Mesenchymal stem cell (in vitro differentiated cells and primary cell): ENCODE results near the gene CAMTA1.

Experiments
- DNase-seq: peaks from one replicate; pipeline ENCODE4 v3.0.0-alpha.2; 2013
- H2AFZ ChIP-seq: one replicate; pipeline ENCODE4 v1.6.1; 2013; ENCODE audit warnings: low read depth, mild to moderate bottlenecking, control low read depth, inconsistent platforms, low read length, moderate library complexity
- H2AK5ac ChIP-seq: 2 replicates; pipeline ENCODE4 v1.6.1; 2013; ENCODE audit warnings: low read length, moderate library complexity, mild to moderate bottlenecking, inconsistent platforms; ENCODE audit not compliant: severe bottlenecking
- H2BK120ac ChIP-seq: one replicate; pipeline ENCODE4 v1.6.1; 2013; ENCODE audit warnings: low read depth, mild to moderate bottlenecking, inconsistent platforms, low read length, moderate library complexity
- H2BK12ac ChIP-seq, 2 experiments: one replicate each; pipeline ENCODE4 v1.6.1; 2013; ENCODE audit warnings: inconsistent platforms in 2 of 2, low read length in 2 of 2, mild to moderate bottlenecking in 2 of 2, moderate library complexity in 2 of 2, control low read depth in 1 of 2
- H2BK15ac ChIP-seq: one replicate; pipeline ENCODE4 v1.6.1; 2013; ENCODE audit warnings: mild to moderate bottlenecking, low read depth, inconsistent platforms; ENCODE audit not compliant: poor library complexity, severe bottlenecking
- H2BK5ac ChIP-seq: 2 replicates; pipeline ENCODE4 v1.6.1; 2013; ENCODE audit warnings: low read depth, mild to moderate bottlenecking, low read length, control low read depth, inconsistent platforms; ENCODE audit not compliant: poor library complexity, severe bottlenecking
- H3K14ac ChIP-seq, 2 experiments: one replicate each; pipeline ENCODE4 v1.6.1; 2013; ENCODE audit warnings: inconsistent platforms in 2 of 2, low read length in 2 of 2, control low read depth in 1 of 2, mild to moderate bottlenecking in 1 of 2, moderate library complexity in 1 of 2
- H3K18ac ChIP-seq, 2 experiments: one replicate each; pipeline ENCODE4 v1.6.1; 2013; ENCODE audit warnings: inconsistent platforms in 2 of 2, low read length in 2 of 2, control low read depth in 1 of 2, low read depth in 1 of 2, mild to moderate bottlenecking in 1 of 2
- H3K23ac ChIP-seq, 2 experiments: one replicate each; pipeline ENCODE4 v1.6.1; 2013; ENCODE audit warnings: inconsistent platforms in 2 of 2, low read length in 2 of 2, mild to moderate bottlenecking in 2 of 2, moderate library complexity in 2 of 2, control low read depth in 1 of 2
- H3K27ac ChIP-seq: 2 replicates; pipeline ENCODE4 v1.5.1; 2013; ENCODE audit warnings: mild to moderate bottlenecking, moderate library complexity, low read length, control low read depth, inconsistent platforms; ENCODE audit not compliant: poor library complexity, severe bottlenecking
- H3K27me3 ChIP-seq, 2 experiments: 2 replicates each; pipeline versions ENCODE4 v1.6.1 to v1.7.0; 2013; ENCODE audit warnings: low read length in 2 of 2, mild to moderate bottlenecking in 2 of 2, moderate library complexity in 2 of 2, control low read depth in 1 of 2, inconsistent platforms in 1 of 2; ENCODE audit not compliant: control insufficient read depth in 1 of 2, insufficient read depth in 1 of 2
- H3K36me3 ChIP-seq, 2 experiments: 2 replicates each; pipeline versions ENCODE4 v1.6.1 to v1.7.0; 2013; ENCODE audit warnings: low read length in 2 of 2, control low read depth in 1 of 2, inconsistent platforms in 1 of 2, low read depth in 1 of 2, mild to moderate bottlenecking in 1 of 2; ENCODE audit not compliant: insufficient read depth in 2 of 2, control insufficient read depth in 1 of 2
- H3K4ac ChIP-seq, 2 experiments: one replicate each; pipeline ENCODE4 v1.6.1; 2013; ENCODE audit warnings: inconsistent platforms in 2 of 2, low read length in 2 of 2, mild to moderate bottlenecking in 2 of 2, moderate library complexity in 2 of 2, control low read depth in 1 of 2, low read depth in 1 of 2
- H3K4me1 ChIP-seq: 2 replicates; pipeline ENCODE4 v1.6.1; 2013; ENCODE audit warnings: low read depth, low read length, control low read depth; ENCODE audit not compliant: control insufficient read depth, insufficient read depth
- H3K4me2 ChIP-seq: 2 replicates; pipeline ENCODE4 v1.6.1; 2013; ENCODE audit warnings: low read length, mild to moderate bottlenecking, inconsistent platforms; ENCODE audit not compliant: poor library complexity, severe bottlenecking
- H3K4me3 ChIP-seq, 2 experiments: 2 replicates each; pipeline versions ENCODE4 v1.5.1 to v1.7.0; 2013; ENCODE audit warnings: low read length in 2 of 2, mild to moderate bottlenecking in 2 of 2, control low read depth in 1 of 2, low read depth in 1 of 2; ENCODE audit not compliant: insufficient read depth in 1 of 2
- H3K79me1 ChIP-seq: replicated peaks from 2 replicates; pipeline ENCODE4 v1.6.1; 2013; ENCODE audit warnings: mild to moderate bottlenecking, control low read depth, low read length, inconsistent platforms; ENCODE audit not compliant: poor library complexity, severe bottlenecking
- H3K9ac ChIP-seq: 2 replicates; pipeline ENCODE4 v1.7.0; 2013; ENCODE audit warnings: mild to moderate bottlenecking, low read length, moderate library complexity
- H3K9me3 ChIP-seq: 2 replicates; pipeline ENCODE4 v1.7.0; 2013; ENCODE audit warnings: mild to moderate bottlenecking, low read length; ENCODE audit not compliant: control insufficient read depth
- H4K8ac ChIP-seq: one replicate; pipeline ENCODE4 v1.6.1; 2013; ENCODE audit warnings: inconsistent platforms, mild to moderate bottlenecking, low read length, moderate library complexity
- H4K91ac ChIP-seq: one replicate; pipeline ENCODE4 v1.6.1; 2013; ENCODE audit warnings: mild to moderate bottlenecking, low read length, inconsistent platforms
- WGBS: methylation state at CpG from one replicate; pipeline ENCODE4 v1.1.7; 2013; ENCODE audit warnings: mixed read lengths; 5-methylcytosine and 5-hydroxymethylcytosine counted together

CAMTA1 gene

DNA sequence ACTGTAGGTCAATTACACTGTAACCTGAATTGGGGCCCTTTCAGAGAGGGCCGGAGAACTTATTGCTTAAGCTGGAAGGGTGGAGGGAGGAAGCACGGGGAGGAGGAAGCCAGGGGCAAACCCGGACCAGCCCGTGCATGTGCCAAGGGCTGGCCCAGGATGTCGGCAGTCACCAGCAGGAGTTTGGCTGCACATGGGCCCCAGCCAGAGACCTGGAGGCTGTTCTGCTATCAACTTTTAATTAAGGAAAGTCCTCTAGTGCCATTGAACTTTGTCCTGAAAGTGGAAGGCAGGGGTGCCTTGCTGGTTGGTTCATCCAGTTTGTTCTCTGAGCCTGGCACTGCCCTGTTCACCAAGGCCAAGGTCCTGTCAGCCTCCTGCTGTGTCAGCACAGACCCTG, 785.1 kb downstream of the CAMTA1 start:
- WGBS = 90% methylated on average over 5 of the region's 5 CpGs
- H2BK15ac ChIP-seq = no peak overlapping the region
- no peak overlapping the region for H3K4me2 ChIP-seq

DNA sequence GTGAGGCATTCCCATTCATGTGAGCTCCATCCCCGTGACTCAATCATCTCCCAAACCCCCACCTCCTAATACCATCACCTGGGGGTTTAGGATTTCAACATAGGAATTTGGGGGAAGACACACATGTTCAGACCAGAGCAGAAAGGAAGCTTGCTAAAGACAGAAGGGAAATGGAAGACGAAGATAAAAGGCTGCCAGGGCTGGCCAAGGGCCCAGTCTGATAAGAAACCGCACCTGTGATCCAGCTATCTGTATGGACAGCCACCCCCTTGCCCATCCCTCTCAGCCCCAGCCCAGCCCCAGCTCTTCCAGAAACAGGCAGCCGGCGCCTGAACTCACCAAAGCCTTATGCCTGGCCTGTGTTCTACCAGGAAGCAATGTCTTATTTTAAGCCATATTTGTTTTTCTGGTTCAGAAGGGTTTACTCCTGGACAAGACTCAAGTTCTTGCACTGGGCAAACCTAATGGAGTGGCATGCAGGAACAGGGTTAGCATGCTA, 787.4 kb downstream of the CAMTA1 start:
- no peak overlapping the region for H2BK12ac ChIP-seq
- no peak overlapping the region for H2BK5ac ChIP-seq
- peaks cover 2% of the 10 kb centered on the region for H3K4me1 ChIP-seq
- H3K18ac ChIP-seq = no peak overlapping the region
- H3K36me3 ChIP-seq = no peaks in the 10 kb centered on the region
- H3K4me2 ChIP-seq = no peak overlapping the region
- DNase-seq = no peak
- WGBS = 82% methylated on average over 4 of the region's 5 CpGs
- peaks cover 3% of the 10 kb centered on the region for H3K9me3 ChIP-seq
- peaks cover 0 to 34% of the 10 kb centered on the region in 2 experiments for H3K27me3 ChIP-seq
- no peak overlapping the region for H4K8ac ChIP-seq
- H2BK120ac ChIP-seq = no peak overlapping the region
- H3K79me1 ChIP-seq = no peaks in the 10 kb centered on the region
- no peak overlapping the region for H4K91ac ChIP-seq
- no peak overlapping the region for H3K4ac ChIP-seq
- no peak overlapping the region for H3K4me3 ChIP-seq
- H2AK5ac ChIP-seq = no peak overlapping the region
- H3K27ac ChIP-seq = no peak overlapping the region
- no peak overlapping the region for H2BK15ac ChIP-seq
- no peak overlapping the region for H3K9ac ChIP-seq
- no peak overlapping the region for H3K14ac ChIP-seq
- no peak overlapping the region for H3K23ac ChIP-seq
- no peak overlapping the region for H2AFZ ChIP-seq

More for the DNA sequence above, 785.1 kb downstream of the CAMTA1 start:
- no peak for DNase-seq
- Histone ChIP-seq H4K91ac (no peak overlapping the region), H3K4me1 (no peaks in the 10 kb centered on the region), H2AK5ac (no peak overlapping the region), H2BK120ac (no peak overlapping the region), H3K4ac (no peak overlapping the region), H3K9ac (no peak overlapping the region), H3K79me1 (no peaks in the 10 kb centered on the region), H3K36me3 (no peaks in the 10 kb centered on the region), H2BK12ac (no peak overlapping the region), H3K23ac (no peak overlapping the region), H3K18ac (no peak overlapping the region), H3K14ac (no peak overlapping the region), H4K8ac (no peak overlapping the region), H2AFZ (no peak overlapping the region), H3K9me3 (peaks cover 3% of the 10 kb centered on the region), H3K27me3 (peaks cover 0 to 18% of the 10 kb centered on the region in 2 experiments), H3K27ac (no peak overlapping the region), H2BK5ac (no peak overlapping the region), H3K4me3 (no peak overlapping the region)

- no peak for DNase-seq
- Histone ChIP-seq H3K4me1 (peaks cover 2% of the 10 kb centered on the region), H3K23ac (no peak overlapping the region), H3K9ac (no peak overlapping the region), H4K91ac (no peak overlapping the region), H3K18ac (no peak overlapping the region), H2AK5ac (no peak overlapping the region), H3K9me3 (no peaks in the 10 kb centered on the region), H2BK12ac (no peak overlapping the region), H3K4ac (no peak overlapping the region), H4K8ac (peak overlapping the region; percentile 21), H3K4me2 (no peak overlapping the region), H3K14ac (no peak overlapping the region), H3K79me1 (no peaks in the 10 kb centered on the region), H2BK15ac (no peak overlapping the region), H3K27ac (no peak overlapping the region), H2BK5ac (no peak overlapping the region), H2BK120ac (no peak overlapping the region), H2AFZ (no peak overlapping the region), H3K27me3 (peaks cover 0 to 34% of the 10 kb centered on the region in 2 experiments), H3K36me3 (no peaks in the 10 kb centered on the region), H3K4me3 (no peak overlapping the region)
- 85% methylated on average over 12 of the region's 12 CpGs for WGBS
These were observed 788.2 kb downstream of the CAMTA1 start for GRCh38 chr1:7573481-7573880.

DNA sequence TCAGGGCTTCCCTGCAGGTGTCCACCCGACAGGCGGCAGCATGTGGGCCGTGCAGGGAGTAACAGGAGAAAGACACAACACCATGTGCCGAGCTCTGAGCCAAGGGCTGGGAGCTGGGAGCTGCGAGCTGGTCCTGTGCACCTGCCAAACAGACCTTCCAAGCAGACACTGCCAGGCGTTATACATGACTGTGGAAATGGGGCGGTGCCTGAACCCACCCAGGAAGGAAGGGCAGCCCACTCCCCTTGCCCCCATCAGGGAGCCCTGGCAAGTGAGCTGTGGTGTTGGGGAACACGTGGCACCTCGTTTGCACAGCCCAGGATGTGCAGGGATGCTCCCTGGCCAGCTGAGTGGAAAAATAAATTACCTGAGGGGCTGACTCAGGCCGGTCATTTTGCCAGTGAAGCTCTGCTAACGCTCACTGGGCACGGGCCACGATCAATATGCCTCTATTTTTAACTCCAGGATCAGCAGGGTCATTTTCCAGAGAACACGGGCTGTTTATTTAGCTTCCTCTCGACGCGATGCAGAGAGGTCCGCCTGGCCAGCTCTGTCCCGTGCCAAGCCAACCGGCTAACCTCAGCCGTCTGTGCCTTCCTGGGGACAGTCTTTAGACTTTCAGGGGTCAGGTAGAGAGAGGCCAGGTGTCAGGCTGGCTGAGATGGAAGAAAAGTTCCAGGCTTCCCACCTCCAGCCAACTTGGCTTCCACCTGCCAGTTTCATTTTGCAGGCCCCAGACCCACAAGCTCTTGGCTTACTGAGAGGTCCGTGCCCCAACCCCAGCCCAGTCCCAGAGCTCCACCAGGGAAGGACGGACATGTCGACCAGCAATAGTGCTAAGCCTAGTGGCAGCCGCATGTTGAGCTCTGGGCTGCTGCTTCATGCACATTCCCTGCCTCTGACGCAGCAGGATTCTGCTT, 789.1 kb downstream of the CAMTA1 start:
- Histone ChIP-seq H3K79me1 (no peaks in the 10 kb centered on the region), H4K8ac (no peak overlapping the region)

More for the DNA sequence above, 789.1 kb downstream of the CAMTA1 start:
- H3K14ac ChIP-seq = no peak overlapping the region
- H3K9ac ChIP-seq = no peak overlapping the region
- H2BK5ac ChIP-seq = no peak overlapping the region
- H3K18ac ChIP-seq = no peak overlapping the region
- H3K4me2 ChIP-seq = no peak overlapping the region
- H3K27me3 ChIP-seq = peaks cover 0 to 34% of the 10 kb centered on the region in 2 experiments
- H3K23ac ChIP-seq = no peak overlapping the region
- no peaks in the 10 kb centered on the region for H3K36me3 ChIP-seq
- H3K4ac ChIP-seq = no peak overlapping the region
- no peak overlapping the region for H2BK120ac ChIP-seq
- no peak overlapping the region for H2BK15ac ChIP-seq
- H3K9me3 ChIP-seq = no peaks in the 10 kb centered on the region
- 79% methylated on average over 26 of the region's 26 CpGs for WGBS
- no peak overlapping the region for H2AK5ac ChIP-seq
- no peak overlapping the region for H2AFZ ChIP-seq
- no peak overlapping the region for H3K4me3 ChIP-seq
- H2BK12ac ChIP-seq = no peak overlapping the region
- DNase-seq = no peak
- H3K27ac ChIP-seq = no peak overlapping the region
- peaks cover 2% of the 10 kb centered on the region for H3K4me1 ChIP-seq
- no peak overlapping the region for H4K91ac ChIP-seq
